LNCAP (cell line): ENCODE measurements around the gene TRAPPC2L.

ENCODE experiments used
- TF ChIP-seq, protein P1 (sequence below): fragments of 450-650 bp; IDR thresholded peaks from 2 replicates; pipeline ENCODE4 v1.5.1; 2017; ENCODE audit warnings: mild to moderate bottlenecking

Gene TRAPPC2L

DNA sequence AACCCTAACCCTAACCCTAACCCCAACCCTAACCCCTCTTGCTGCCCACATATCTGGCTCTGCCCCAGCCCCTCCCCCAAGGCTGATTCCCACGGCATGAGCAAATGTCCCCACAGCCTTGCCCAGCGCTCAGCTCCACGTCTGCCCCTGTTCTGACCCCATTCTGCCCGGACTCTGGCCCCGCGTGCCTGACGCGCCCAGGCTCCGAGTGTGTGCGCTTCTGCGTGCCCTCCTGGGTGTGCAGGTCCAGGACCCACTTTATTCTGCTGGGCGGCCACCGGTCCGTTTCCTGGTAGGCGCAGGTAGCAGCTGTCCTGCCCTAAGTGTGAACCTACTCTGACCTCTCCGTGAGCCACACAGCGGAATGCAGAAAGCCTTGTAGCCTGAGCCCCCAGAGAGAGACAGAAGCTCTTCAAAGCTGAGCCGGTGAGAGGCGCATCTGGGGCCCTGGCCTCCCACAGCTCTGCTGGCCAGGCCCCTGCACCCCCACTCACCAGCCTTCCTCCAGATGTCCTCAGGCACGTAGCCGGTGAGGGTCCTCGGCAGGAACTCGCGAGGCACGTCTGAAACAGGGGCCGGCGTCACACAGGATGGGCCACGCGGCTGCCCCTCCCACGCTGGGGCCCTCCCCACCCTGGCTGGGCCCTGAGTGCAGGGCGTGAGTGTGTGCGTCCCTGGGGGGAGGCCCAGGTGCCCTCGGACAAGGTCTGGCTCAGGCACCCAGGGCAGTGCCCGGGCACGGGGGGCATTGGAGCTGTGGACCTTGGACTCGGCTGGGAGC is 23.5 kb downstream of the TRAPPC2L start:
- TF ChIP-seq, protein P1, sequence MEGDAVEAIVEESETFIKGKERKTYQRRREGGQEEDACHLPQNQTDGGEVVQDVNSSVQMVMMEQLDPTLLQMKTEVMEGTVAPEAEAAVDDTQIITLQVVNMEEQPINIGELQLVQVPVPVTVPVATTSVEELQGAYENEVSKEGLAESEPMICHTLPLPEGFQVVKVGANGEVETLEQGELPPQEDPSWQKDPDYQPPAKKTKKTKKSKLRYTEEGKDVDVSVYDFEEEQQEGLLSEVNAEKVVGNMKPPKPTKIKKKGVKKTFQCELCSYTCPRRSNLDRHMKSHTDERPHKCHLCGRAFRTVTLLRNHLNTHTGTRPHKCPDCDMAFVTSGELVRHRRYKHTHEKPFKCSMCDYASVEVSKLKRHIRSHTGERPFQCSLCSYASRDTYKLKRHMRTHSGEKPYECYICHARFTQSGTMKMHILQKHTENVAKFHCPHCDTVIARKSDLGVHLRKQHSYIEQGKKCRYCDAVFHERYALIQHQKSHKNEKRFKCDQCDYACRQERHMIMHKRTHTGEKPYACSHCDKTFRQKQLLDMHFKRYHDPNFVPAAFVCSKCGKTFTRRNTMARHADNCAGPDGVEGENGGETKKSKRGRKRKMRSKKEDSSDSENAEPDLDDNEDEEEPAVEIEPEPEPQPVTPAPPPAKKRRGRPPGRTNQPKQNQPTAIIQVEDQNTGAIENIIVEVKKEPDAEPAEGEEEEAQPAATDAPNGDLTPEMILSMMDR, result no peak

DNA sequence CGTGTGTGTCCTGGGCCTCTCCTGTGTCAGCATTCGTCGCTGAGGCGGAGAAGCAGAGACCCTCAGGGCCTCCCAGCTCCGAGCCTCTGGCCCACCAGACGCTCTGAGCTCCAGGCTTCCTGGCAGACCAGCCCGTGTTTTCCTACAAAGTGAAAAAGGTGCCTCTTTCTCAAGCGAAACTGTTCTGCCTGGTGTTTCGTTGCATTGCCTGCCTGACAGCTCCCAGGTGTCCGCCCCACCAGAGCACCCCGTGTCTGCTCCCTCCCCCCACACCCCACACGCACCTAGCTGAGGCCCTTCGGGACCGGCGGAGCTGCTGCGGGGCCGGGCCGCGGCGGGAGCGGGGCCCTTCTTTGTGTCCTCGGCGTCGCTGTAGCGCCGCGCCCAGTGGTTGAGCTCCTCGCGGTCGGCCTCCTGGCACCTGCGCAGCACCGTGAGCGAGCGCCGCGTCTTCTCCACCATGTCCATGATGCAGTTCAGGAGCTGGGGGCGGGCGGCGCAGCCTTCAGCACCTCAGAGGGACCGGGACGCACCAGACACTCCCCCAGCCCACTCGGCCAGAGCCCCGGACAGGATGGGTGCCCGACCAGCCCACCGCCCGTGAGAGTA is 24.2 kb downstream of the TRAPPC2L start:
- TF ChIP-seq, protein P1, result no peak

DNA sequence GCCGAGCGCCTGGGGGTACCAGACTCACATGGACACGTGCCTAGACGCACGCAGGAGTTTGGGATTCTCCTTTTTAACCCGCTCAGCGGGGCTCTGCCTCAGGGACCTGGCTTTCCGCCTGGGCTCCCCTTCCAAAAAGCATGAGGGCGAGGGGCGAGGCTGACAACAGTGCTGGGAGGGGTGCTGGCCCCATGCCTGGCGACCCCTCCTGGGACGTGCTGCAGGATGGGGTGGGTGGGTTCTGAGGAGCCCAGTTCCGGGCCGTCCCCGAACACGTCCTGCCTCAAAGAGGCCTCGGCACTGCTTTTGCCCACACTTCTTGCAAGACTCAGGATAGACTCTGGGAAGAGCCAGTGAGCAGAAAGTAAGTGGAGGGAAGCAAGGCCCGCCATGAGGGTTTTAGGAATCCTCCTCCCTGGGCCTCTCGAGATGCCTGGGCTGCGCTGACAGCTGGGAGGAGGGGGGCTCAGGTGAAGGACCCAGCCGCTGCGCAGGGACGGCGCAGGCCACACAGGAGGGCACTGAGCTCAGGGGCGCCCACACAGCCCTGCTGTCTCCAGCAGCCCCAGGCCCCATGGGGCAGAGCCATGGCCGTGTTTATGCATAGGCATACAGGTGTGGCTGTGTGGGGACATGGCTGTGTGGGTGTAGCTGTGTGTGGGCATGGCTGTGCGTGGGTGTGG is 24.9 kb downstream of the TRAPPC2L start:
- TF ChIP-seq, protein P1, result no peak

DNA sequence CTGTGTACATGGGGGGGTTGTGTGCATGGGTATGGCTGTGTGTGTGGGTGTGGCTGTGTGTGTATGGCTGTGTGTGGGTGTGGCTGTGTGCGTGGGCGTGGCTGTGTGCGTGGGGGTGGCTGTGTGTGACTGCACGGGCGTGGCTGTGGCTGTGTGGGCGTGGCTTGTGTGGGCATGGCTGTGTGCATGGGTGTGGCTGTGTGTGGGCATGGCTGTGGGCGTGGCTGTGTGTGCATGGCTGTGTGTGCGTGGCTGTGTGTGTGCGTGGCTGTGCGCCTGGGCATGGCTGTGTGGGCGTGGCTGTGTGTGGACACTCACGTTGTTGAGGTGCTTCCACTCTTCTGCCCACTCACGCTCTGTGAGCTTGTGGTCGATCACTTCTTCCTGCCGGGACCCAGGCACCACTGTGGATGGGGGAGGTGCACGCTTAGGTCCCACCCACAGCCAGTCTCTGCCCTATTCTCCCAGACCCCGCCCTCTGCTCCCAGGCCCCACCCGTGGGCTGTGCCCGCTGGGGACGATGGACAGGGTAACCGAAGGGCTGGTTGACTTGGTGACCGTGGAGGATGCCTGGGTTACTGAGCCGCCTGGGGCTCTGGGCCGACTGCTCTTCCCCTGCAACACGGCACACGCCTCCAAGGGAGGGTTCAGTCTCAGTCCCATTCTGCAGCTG is 25.6 kb downstream of the TRAPPC2L start:
- TF ChIP-seq, protein P1, result no peak

DNA sequence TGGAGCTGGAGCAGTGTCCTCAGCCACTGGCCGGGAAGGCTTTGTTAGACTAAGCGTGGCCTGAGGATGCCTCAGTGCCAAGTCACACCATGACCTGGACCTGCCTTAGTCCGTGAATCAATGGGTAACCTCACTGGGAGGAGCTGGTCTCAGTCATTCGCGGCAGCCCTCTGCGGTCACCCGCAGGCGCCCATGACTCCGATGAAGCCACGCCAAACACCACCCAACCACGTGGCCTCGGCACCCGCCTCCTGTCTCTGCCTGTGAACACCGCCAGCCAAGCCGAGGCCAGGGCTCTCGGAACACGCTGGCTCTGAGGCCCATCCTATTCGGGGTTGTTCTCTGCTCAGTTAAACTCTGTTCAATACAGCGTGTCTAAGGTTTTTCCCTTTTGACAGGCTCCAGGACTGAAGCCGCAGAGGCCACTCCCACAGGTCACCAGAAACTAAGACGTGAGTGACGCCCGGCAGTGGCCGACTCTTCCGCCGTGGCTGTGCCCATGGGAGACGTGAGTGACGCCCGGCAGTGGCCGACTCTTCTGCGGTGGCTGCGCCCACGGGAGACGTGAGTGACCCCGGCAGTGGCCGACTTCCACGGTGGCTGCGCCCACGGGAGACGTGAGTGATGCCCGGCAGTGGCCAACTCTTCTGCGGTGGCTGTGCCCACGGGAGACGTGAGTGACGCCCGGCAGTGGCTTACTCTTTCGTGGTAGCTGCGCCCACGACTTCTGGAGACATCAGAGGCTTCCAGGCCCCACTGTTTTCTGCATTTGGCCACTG is 26.4 kb downstream of the TRAPPC2L start:
- TF ChIP-seq, protein P1, result no peak

DNA sequence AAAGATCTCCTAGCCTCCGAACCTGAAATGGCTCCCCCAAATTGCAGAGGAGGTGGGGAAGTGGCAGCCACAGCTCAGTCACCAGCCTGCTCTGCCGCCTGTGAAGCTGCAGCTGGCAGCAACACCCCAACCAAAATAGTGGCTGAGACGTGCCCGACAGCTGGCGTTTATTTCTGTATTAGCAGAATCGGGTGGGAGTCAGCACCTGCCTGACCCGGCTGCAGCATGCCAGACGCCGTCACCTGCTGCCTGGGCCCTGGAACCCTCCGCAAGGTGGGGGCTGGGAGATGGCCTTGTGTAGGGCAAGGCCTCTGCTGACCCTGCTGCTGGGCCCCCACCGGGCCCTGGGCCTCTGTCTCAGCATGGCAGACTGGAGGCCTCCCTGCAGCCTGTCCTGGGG is 27.0 kb downstream of the TRAPPC2L start:
- TF ChIP-seq, protein P1, result no peak
